GM19438 (cell line): ENCODE measurements around the gene PDCD7.
"Not testable (repeated sequence)": the region's sequence is repeated elsewhere in the genome, so short reads cannot be mapped to it uniquely, and the experiment has no call there.

Source experiments
- ATAC-seq: cut with Tn5 transposase; IDR thresholded peaks from one replicate; pipeline ENCODE4 v1.9.1; 2021; ENCODE audit warnings: low read depth; ENCODE audit not compliant: unreplicated experiment

Gene PDCD7

DNA sequence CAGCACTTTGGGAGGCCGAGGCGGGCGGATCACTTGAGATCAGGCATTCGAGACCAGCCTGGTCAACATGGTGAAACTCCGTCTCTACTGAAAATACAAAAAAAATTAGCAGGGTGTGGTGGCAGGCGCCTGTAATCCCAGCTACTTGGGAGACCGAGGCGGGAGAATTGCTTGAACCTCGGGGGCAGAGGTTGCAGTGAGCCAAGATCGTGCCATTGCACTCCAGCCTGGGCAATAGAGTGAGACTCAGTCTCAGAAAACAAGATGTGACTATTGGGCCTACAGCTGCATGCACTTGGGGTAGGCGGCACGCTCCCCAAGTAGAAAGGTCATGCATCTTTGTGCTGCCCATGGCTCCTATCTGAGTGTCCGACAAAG, 39.8 kb downstream of the PDCD7 start:
- not testable (repeated sequence) for ATAC-seq

- no peak for ATAC-seq
Observed at GRCh38 chr15:65092911-65093792, 40.5 kb downstream of the PDCD7 start.

DNA sequence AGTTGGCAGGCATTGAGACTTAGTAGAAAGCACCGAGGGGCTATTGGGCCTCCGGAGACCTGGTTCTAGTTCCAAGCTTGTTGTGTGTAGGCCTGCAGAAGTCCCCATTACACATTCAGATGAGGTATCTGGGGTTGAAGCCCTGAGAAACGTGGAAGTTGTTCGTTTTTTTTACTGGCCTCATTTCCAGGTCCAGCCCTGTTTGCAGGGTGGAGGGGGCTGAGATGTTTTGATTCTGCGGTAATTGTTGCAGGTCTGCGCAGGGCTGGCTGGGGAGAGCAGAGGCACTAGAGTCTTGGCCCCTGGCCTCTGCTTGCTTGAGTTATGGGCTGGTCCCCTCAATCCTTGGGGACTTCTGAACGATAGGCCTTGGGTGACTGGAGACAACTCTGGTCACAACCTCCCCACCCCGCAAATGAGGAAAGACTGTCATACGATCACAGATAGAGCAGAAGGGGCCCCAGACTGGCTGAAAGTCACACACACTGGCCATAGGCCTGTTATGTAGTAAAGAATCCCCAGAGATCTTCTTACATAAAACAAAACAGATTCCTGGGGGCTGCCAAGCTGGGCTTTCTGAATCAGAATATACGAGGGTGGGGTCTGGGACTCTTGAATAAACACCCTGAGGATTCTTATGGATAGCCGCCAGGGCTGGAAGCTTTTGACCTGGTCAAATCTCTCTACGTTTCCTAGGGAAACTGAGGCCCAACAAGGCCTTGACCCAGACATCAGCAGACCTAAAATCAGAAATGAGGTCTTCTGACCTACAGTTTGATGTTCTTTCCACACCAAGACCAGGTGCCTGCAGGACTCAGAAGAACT, 41.5 kb downstream of the PDCD7 start:
- ATAC-seq = no peak

DNA sequence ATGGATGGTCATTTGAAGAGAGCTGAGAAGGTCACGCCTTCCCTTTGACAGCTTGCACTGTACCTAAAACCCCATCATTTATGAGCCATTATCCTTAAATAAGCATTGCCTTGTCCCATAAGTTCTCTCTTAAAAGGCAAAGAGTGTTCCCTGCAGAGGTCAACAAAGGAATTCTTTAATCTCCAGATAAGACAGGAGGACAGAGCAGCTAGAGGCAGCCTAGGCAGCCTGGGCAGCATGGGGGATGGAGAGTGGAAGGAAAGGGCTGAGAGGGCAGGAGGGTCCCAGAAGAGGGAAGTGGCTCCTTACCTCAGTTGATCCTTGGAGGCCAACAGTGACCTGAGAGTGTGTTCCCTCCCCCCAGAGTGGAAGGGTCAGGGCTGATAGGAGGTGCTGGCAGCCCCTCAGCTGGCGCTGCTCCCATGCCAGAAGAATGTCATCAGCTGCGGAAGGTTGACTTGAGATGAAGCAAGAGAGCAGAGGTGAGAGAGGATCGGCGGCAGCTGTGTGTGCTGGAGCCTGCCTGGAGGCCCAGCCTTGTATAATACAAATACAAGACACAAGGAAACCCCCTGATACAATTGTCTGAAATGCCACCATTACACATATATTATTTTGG, 44.3 kb downstream of the PDCD7 start:
- ATAC-seq = no peak

DNA sequence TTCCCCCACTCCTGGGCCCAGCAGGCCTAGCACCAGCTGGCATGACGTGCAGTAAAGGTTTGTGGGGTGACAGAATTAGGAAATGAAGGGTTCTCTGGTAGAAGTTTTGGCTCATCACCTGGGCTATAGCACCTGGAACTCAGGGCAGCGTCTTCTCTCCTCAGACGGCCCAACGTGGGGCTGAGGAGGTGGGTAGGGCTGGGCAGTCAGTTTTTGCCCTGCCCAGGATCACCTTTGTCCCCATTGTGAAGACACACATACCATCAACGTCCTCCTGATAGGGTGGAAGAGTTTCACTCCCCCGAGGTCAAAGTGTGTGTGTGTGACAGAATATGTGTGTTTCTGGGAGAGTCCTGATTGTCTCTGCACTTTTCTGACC, 45.0 kb downstream of the PDCD7 start:
- no peak for ATAC-seq

GRCh38 chr15:65087873-65088642, 45.5 kb downstream of the PDCD7 start:
- no peak for ATAC-seq

DNA sequence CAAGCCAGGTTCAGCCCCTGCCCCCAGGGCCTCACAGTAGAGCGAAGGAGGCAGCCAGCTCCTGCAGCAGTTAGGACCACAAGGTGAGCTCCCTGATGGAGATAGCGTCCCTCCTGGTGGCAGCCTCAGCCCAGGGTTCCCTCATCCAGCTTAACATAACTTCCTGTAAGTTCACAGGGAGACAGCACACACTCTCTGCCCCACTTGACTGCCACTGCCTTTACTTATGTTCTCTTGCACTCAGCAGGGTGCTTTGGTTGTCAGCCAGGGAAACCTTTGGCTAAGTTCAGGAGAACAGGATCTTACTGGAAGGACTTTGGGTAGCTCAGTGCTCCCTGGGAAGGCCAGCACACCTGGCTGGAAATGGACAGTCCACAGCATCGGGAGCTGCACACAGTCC, 46.2 kb downstream of the PDCD7 start:
- no peak for ATAC-seq

GRCh38 chr15:65086680-65087111, 46.9 kb downstream of the PDCD7 start:
- ATAC-seq = no peak

DNA sequence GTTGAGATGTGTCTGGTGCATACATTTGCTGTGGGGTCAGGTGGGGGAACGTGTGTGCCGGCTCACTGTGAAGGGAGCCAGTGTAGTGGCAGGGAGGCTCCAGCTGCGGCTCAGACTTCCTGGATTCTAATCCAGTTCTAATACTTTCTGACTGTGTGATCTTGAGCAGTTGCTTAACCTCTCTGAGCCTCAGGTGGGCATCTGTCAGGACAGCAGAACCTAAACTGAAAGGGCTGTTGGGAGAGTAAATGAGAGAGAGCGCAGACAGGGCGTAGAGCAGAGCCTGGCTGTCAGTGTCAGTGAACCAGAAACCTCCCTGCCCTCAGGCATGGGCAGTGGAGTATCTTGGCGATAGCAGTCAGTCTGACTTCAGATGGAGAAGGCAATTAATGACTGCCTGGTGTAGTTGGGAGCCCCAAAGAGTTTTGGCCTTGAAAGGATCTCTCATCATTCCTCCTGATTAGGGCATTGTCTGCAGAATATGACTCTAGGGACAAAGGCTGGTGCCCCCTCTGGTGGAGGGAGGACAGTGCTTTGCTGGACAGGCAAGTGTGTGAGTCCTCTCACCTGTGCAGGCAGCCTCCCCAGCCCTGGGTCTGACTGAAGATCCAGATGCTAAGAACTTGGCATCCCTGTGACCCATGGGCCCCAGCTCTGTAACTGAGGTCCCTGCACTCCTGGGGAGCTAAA, 47.5 kb downstream of the PDCD7 start:
- ATAC-seq = no peak

- no peak for ATAC-seq
Observed at GRCh38 chr15:65085207-65085753, 48.3 kb downstream of the PDCD7 start.

DNA sequence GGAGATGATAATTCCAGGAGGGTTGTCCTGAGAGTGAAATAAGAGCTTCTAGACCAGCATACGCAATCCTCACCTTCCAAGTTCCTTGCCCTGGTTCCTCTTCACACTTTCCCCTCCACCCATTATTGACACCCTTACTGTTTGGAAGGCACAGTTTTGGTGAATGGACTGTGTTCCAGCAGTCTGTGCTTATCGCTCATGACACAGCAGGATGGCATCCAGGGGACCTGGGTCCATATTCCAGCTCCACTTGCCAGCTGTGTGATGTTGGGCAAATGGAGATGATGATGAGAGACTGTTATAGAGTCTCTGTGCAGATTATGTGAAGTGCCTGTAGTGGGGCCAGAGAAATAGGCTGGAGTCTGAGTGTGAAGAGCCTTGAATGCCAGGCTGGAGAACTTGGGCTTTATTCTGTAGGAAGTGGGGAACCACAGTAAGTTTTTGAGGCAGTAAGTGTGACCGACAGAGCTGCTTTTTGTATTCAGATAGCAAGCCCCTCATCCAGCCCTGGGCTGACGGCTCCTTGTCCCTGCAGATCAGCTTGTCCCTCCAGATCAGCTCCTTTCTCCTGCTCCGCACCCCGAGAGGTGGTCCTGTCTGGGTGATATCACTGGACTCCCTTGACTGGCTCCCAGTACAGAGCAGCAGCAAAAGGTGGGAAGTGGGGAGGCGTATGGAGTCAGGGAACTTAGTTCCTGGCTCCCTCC, 49.0 kb downstream of the PDCD7 start:
- no peak for ATAC-seq

DNA sequence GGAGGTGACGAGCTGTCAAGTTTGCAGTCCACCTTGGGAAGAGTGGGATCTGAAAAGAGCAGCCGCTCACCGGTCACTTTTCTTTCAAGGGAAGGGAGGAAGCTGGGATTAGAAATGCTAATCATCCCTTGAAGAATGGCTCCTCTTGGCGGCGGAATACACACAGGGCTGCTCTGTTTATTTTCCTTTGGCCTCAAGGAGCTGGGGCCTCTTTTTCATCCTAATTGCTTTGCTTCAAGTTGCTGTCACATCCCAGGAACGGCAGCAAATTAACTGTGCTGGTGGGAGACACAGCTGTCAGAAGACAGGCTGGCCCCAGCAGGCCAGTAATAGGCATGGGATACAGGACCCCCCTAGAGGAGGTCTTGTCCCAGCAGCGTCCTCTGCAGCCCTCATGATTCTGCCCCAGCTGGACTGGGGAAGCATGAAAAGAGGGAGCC, 50.3 kb downstream of the PDCD7 start:
- ATAC-seq = no peak

DNA sequence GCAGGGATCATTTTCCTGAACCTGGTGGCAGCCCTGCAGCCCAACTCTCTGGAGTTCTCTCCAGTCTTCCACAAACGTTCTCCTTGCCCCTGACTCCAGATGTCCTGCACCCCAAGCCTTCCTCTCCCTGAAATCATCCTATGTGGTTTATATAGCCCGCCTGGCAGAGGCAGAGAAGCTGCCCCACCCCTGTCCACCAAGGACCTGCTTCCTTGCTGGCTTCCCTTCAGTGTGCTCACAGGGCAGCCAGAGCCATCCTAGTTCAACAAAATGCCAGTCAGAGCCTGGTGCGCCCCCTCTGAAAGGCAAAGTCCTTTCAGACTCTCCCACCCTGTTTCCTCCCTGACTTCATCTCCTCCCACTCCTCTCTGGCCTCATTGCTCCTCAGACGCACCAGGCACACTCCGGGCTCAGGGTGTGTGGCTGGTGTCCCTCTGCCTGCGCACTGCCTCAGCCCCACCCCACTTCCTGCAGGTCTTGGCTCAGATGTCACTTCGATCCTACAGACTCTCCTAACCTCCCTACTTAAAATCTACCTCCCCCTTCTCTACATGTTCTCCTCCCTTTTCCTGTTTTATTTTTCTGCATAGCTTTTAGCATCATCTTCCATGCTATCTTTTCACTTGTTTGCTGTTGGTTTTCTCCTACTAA, 51.2 kb downstream of the PDCD7 start:
- ATAC-seq = no peak

GRCh38 chr15:65081758-65082157, 51.9 kb downstream of the PDCD7 start:
- ATAC-seq = no peak

DNA sequence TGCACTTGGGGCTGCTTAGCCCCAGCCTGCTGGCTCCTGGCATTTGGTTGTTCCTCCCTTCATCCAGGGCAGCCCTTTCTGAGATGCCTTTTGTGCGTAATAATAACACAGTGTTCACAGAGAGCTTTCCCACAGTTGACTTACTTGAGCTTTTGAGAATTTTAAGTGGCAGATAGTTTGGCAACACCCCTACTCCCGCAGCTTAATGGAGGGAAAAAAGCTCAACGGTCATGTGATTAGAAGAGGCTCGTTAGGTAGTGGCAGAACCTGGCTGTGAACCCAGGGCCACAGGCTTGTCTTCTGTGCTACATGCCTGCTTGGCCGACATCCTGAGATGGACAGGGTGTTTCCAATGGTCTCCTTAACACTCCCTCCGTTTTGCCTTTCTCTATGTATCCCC, 52.3 kb downstream of the PDCD7 start:
- no peak for ATAC-seq

- no peak for ATAC-seq
Observed at GRCh38 chr15:65079580-65079979, 54.0 kb downstream of the PDCD7 start.

GRCh38 chr15:65077981-65078352, 55.6 kb downstream of the PDCD7 start:
- ATAC-seq = no peak

GRCh38 chr15:65077291-65077980, 56.2 kb downstream of the PDCD7 start:
- no peak for ATAC-seq
